ENCODE results near the gene MALRD1.

The MALRD1 gene

DNA sequence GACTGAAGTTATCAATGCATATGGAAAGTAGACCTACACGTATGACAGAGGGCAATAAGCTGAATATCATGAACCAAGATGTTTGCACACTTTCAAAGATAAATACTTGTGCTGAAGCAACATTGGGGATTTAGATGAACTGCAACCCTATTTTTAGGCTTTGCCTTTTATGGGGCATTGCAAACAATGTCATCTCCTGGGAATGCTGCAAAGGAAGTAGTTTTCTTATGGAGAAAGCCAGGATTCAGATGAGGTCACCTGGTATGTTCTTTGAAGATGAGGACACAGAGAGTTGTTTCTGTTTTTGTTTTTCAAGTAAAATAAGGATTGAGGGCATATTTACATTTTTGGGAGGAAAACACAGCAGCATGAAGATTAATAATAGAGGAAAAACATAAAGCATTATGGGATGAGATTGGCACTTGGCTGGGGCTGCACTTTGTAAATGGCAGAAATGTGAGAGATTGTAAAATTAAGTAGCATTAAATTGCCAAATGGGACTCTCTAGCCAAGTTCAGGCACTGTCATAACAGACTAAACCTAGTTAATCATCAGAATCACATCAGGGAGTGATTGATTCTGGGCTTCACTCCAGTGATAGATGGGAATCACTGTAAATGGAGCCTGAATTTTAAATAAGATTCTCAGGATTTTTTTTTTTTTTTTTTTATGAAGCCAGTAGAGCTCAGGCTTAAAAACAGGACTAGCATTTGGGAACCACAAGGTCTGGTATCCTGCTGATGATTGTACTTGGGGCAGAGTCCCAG, 63.1 kb downstream of the MALRD1 start:
- no peak for DNase-seq

DNA sequence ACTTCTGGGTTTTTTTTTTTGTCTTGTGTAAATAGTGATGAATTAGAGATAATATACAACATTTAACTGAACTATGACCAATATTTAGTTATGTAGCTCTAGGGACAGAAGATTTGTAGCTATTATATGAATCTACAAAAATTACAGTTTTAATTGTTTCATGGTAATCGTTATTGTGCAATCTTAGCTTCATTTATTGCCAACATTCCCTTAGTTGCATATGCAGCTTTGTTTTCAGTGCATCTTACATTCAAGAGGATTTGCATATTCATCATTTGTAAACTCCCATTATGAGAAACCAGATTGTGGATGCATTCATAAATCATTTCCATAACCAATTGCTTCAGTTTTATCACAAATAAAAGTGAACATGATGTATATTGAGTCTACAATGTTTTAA, 68.8 kb downstream of the MALRD1 start:
- no peak for DNase-seq

DNA sequence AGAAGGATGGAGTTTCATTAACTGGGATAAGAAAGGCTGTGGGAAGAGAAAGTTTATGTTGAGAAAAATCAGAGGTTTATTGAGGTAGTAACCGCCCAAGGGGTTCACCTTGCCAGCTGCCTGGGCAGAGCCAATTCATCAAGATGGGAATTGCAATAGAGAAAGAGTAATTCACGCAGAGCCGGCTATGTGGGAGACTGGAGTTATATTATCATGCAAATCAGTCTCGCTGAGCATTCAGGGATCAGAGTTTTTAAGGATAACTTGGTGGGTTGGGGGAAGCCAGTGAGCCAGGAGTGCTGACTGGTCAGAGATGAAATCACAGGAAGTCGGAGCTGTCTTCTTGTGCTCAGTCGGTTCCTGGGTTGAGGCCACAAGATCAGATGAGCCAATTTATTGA, 70.6 kb downstream of the MALRD1 start:
- no peak for DNase-seq

DNA sequence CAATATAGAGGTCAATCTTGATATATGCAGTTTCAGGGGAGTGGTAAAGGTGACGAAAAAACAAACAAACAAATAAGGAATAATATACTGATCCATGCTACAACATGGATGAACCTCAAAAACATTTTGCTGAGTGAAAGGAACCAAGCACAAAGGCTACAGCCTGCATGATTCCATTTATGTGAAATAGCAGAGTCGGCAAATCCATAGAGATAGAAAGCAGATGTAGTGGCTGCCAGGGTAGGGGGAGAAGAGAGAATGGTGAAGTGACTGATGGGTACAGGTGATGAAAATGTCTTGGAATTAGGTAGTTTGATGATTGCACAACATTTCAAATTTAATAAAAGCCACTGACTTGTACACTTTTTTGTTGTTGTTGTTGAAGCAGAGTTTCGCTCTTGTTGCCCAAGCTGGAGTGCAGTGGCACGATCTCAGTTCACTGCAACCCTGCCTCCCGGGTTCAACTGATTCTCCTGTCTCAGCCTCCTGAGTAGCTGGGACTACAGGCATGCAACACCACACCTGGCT, 71.8 kb downstream of the MALRD1 start:
- DNase-seq, result no peak

DNA sequence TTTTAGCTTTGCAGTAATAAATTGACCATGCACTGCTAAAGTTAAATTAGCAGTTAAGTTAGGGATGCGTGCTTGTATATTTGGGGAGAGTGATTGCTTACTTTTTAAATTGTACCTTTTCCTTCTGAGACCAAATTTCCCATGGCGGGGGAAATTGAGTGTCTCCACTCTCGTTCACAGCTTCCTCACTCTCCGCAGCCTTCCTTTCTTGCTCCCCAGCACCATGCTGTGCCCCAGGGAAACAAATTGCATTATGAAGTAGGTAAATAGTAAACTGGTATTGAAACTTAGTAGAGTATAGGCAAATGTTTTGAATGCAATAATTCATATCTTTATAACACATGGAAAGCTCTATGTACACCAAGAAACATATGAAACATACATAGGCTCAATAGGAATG, 85.4 kb downstream of the MALRD1 start:
- DNase-seq, result no peak

DNA sequence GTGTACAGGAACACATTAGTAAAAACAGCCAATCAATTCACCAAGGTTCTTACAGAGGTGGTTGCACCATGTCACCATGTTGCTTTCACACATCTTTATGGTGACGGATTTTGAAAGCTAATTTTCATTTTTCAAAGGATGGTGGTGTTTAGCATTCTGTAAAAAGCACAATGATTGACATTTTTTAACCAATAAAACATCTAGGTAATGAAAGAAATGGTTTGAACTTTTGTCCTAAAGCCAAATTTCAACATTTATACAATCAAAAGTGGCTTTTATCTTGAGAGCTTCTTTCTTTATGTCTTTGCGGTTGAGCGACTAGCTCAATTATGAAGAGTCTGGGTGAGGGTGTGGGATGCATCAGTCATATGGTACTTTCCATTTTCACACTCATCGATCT, 94.4 kb downstream of the MALRD1 start:
- DNase-seq, result no peak

DNA sequence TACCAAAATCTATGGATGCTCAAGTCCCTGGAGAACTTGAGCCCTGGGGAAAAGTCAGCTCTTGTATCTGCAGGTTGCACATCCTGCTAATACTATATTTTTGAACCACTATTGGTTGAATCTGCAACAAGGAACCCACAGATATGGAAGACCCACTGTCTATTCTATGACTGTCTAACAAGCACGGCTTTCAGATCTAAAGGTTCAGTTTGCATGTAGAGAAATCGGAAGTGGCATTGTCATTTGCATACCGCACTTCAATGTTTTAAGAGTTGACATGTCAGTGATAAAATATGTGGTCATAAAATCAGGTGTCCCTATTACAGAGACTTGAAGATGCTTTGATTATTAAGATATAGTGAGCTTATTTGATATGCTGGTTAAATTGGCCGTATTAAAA, 95.6 kb downstream of the MALRD1 start:
- DNase-seq, result no peak

DNA sequence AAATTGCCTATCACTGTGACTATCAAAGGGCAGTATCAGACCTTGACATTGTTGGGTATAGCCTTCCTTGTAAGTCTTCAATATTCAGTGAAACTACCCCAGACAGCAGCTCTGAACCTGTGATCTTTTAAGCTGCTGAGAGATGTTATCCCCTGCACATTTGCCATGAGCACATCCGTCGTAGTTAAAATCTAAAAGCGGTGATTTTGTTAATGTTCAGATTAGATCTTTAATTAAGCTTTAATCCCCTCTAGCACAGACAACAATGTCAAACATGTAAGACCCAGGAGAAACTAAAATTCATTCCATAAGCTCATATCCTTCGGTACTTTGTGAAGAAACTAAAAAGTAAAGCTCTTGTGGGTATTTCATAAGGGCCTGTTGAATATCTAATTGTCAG, 105.8 kb downstream of the MALRD1 start:
- DNase-seq, result no peak

DNA sequence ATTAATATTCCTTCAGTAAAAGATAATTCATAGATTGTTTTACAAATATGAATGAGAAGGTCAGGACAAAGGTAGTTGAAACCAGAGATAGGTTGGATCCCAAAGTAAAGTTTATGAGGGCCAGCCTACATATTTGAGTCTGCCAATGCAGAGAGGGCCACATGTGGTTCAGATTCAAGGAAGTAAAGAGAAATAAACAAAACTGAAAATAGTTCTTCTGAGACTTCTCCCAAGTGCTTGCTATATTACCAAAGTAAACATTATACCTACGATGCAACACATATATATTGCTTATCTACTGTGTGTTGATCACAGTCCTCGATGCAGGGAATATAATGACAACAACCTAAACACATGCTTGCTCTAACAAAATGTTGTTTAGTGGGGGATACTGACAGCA, 109.8 kb downstream of the MALRD1 start:
- no peak for DNase-seq

DNA sequence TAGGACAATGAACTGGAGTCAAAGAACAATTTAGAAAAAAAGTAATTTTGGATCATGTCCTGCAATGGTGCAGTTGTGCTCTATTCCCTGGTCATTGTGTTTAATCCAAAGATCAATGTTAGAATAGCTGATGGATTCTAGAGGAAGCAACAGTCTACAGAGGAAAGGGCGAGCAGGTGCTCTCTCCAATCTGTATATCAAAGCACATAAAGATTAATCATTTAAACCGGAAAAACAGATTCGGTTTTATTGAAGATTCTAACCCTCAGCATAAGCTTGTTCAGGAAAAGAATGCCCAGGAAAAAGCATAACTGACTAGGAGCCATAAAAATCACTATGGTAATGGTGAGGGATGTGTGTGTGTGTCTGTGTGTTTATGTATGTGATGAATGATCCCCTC, 110.3 kb downstream of the MALRD1 start:
- DNase-seq, result no peak

DNA sequence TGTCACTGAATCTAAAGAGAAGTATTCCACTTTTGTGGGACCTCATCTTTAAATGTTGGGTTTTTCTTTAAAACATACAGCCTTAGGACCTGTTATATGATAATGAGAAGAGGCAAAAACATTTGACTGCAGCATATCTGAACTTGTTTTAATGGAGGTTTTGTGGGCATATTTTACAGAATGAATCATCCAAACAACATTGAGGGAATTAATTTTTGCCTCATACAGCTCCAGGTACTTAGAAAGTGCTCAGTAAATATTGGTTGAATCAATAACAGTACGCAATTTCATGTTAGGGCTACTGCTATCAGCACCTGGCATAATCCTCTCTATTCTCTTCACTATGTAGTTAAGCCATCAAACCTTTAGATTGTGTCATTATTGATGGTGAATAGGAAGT, 115.9 kb downstream of the MALRD1 start:
- no peak for DNase-seq

DNA sequence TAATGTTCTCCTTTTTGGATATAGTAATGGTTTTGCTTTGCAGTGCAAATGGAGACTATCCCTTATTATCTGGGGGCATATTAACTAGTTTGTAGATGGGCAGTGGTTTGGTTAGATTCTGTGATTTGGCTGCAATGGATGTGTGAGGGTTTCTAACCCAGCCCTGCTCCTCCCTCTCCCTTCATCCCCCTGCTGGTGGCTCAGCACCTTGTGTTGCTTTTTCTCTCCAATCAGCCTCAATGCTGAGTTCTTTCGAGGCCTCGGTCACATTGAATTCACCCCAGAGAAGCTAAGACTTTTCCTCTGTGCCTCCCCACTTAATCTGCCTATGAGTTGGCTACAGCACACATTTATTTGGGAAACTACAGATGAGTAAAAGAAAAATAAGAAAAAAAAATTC, 120.0 kb downstream of the MALRD1 start:
- no peak for DNase-seq

DNA sequence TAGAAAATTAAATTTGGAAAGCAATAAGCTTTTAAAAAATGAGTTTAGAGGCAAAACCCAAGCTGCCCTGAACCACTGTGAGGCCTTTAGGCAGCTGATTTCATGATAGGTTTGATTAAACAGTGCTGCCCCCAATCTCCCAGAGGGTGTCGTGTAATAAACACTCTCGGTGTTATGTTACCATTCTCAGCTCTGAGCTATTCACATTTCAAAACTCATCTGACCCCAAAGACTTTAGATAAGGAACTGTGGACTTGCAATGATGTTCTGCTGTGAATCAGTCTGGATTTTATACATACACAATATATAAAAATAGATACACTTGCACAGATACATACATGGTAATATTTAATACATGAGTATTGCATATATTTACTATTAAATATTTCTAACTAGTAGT, 120.4 kb downstream of the MALRD1 start:
- no peak for DNase-seq

DNA sequence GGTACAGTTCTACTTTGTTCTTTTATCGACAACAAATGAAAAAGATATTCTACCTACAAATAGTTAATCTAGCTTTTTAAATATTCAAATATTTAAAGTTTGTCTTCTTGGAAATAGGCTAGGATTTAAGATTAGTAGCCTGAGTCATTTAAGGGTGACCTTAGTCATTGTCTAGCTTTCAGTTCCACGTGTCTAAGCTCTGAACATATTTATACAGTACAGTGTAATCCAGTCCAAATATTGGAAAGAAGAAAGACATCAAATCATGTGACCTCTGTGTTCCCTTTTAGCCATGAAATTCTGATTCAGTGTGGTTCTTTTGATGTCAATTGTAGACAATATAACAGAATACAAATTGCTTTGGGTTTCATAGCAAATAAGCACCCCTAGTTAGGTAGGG, 121.1 kb downstream of the MALRD1 start:
- DNase-seq, result no peak

DNA sequence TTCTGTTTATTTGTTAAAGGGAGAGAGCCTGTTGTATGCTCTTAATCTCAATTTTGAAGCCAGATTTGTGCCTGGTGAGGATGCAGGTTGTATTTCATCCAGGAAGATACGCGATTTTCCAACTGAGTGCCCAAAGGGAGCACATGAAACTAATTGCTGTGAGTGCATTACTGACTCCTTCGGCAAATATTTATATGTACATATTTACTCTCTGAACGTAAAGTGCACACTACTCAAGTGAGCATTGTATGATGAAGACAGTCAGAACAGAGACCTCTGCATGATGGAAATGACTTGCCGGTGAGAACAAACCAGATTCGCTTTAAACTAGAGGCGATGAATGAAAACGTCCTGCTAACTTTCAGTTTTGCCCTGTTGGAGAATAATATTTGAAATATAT, 130.1 kb downstream of the MALRD1 start:
- DNase-seq, result no peak

DNA sequence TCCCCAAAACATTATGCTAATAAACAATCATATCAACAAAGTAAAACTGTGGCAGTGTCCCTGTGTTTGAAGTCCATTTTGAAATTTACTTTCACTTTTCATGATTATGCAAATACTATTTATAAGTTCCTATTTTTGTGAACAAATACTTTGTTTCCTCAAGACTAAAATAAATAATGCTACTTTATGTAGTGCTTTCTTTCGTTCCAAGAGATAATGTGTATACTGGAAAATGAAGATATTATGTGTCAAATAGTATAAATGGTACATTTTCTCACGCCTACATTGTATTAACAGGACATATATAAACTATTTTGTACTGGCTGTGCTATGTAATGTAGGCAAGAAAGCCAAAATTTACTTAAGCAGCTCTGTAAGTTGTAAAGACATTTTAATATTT, 136.3 kb downstream of the MALRD1 start:
- no peak for DNase-seq

DNA sequence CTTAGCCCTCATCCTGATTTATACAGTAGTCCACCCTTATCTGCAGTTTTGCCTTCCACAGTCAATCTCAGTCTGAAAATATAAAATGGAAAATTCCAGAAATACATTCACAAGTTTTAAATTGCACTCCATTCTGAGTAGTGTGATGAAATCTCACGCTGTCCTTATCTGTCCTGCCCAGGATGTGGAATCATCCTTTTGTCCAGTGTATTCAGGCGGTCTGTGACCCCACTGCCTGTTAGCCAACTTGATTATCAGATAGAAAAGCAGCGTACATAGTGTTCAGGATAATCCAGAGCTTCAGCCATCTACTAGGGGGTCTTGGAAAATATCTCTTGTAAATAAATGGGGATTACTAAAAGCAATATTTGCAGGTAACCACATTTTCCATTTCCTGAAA, 146.3 kb downstream of the MALRD1 start:
- DNase-seq, result no peak

DNA sequence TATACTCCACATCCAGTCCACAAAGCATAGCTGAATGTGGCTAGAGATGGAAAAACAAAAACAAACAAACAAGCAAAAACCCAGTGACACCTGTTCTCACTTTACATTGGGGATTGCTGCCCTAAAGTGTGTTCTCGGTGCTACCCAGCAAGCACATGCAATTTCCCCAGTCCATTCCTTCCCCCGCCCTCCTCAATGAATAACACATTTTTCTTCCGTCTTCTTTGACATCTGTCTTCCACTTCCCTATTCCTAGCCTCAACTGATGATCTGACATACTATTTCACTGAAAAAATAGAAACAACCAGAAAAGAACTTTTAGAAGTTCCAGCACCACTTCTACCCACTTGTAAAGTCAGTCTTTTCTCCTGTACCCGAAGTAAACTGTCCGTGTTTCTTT, 147.1 kb downstream of the MALRD1 start:
- DNase-seq, result no peak

DNA sequence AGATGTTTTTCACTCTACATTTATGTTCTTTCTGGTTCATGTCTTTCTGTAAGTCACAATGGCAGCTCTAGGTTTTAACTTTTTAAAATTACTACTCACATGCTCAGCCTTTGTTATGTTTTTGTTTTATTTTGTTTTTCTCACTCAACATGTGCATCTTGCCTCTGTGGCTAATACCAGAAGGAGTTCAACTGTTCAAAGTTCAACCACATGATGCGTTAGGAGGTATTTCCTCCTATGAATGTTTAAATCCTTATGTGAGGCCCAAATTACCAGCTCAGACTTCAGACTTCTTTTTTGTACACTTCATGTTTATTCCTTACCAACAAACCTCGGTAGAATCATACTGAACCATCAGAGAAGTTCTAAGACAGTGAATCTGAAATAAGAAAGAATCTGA, 151.6 kb downstream of the MALRD1 start:
- DNase-seq, result no peak

DNA sequence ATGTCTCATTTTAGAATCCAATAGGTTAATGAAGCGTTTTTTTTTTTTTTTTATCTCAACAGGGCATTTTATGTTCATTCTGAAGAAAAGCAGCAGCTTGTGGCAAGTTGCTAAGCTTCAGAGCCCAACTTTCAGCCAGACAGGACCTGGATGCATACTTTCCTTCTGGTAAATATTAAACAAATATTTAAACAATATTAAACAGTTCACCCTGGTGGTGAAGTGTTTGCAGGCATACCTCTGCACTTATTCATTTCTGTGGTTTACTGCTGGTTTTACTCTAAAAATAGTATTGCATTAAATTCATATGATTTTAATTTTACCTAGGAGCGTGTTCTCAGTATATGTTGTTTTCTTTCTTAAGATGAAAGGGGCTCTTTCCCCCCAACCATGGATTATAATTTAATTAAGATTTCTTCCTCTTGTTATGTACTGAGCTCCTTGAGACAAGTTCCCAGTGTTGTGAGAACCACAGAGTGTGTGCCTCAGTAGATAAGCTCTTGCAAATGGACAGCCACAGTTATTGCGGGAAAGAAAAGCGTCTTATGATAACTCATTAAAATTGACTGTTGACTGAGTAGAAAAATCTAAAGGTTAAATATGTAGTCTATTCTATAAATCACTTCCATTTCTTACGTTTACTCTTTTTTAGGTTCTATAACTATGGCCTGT, 155.8 kb downstream of the MALRD1 start:
- DNase-seq, result no peak

DNA sequence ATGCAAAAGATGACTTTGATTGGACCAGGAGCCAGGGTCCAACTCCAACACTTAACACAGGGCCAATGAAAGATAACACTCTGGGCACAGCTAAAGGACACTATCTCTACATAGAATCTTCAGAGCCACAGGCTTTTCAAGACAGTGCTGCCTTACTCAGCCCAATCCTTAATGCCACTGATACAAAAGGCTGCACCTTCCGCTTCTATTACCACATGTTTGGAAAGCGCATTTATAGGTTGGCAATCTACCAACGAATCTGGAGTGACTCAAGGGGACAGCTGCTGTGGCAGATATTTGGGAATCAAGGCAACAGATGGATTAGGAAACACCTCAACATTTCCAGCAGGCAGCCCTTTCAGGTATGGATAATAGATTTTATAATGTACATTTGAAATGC, 160.7 kb downstream of the MALRD1 start:
- DNase-seq, result no peak

DNA sequence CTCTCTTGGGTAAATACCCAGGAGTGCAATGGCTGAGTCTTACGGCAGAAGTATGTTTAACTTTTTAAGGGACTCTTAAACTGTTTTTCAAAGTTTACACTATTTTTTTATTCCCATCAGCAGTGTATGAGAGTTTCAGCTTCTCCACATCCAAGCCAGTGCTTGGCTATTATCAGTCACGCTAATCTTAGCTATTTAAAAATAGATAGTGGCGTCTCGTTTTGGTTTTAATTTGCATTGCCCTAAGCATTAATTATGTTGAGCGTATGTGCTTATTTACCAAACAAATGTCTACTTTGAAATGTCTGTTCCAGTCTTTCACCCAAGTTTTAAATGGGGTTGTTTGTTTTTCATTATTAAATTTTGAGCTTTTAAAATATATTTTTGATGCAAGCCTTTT, 164.0 kb downstream of the MALRD1 start:
- no peak for DNase-seq

DNA sequence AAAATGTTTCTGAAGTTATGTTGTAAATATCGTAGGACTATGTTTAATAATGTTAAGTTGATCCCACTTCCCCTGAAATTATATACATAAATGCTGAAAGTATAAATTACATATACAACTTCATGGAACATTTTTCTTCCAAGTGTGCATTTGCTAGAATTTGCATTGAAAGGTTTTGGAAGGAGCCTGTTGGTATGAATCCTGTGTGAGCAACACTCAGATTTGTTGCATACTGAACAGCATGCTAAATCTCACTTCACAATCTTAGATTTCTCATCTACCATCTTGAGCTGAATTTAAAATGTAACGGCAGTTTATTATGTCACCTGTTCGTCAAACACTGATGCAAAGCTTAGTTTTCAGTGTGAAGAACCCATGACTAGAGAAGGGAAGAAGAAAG, 172.6 kb downstream of the MALRD1 start:
- no peak for DNase-seq

DNA sequence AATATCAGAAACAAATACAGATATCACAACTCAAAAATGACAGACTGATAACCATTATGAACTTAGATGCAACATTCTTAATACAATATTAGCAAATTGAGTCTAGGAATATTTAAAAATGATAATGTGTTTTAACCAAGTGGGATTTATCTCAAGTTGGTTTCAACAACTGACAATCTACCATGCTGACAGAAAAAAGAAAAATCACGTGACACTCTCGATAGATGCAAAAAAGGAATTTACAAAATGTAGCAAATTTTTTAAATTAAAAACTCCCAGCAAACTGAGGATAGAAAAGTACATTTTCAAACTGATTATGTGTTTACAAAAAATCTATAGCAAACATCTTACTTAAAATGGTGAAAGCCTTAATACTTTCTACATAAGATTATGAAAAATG, 177.4 kb downstream of the MALRD1 start:
- no peak for DNase-seq

DNA sequence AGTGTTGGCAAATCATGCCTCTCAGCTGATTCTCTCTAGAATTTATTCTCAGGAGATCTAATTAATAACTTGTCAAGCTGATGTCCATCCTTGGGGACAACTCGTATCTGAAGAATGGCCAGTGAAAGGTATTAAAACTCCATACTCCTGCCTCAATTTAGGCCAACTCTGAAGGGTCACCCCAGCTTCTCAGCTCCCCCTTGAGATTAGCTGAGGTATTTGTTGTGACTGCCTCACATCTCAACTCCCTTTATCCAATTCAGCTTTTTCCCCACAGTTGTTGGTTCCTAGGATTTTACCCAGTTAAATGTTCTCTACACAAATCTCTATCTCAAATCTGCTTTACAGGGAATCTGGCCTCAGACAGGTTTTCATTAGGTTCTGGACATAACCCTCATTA, 182.4 kb downstream of the MALRD1 start:
- no peak for DNase-seq

Measured in activated CD8-positive, alpha-beta memory T cell treated with anti-CD3 and anti-CD28 coated beads for 24 hours (primary cell).